ENCODE measurements around the gene FGR.
"Not testable (repeated sequence)": the region's sequence is repeated elsewhere in the genome, so short reads cannot be mapped to it uniquely, and the experiment has no call there.

Gene FGR

DNA sequence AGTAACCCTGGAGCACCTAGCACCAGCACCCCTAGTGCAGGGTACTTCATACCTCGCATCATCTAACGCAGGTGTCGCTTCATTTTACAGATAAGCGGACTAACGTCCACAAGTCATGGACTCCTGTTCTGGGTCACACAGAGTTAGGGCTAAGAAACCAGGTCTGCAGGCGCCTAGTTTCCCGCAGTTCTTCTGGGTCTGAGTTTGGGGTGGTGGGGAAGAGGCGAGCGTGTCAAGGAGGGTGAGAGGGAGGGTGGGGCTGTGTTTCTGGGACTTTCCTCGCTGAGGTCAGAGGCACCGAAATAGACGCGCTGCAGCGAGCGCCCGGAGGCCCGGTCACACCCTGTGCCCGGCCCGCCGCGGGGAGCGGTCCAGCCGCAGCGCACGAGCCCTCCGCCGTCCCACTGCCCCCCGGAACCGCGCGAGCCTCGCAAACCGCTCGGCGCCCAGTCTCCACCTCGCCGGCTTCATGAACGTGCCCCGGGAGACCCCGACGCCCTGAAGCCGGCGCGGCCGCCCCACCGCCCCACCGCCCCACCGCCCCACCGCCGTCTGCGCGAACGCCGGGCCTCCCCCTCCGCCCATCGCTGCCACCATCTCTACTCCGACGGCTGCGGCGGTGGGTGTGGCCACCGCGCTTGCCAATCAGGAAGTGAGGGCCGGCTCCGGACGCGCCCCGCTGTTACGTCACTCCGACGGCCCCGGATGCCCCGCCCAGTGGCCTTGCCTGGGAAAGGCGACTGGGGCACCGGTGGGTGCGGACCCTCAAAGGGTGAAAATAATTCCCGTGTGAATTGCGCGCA lies 24.7 kb upstream of the FGR start:
- DNase-seq, result peak; percentile 93

DNA sequence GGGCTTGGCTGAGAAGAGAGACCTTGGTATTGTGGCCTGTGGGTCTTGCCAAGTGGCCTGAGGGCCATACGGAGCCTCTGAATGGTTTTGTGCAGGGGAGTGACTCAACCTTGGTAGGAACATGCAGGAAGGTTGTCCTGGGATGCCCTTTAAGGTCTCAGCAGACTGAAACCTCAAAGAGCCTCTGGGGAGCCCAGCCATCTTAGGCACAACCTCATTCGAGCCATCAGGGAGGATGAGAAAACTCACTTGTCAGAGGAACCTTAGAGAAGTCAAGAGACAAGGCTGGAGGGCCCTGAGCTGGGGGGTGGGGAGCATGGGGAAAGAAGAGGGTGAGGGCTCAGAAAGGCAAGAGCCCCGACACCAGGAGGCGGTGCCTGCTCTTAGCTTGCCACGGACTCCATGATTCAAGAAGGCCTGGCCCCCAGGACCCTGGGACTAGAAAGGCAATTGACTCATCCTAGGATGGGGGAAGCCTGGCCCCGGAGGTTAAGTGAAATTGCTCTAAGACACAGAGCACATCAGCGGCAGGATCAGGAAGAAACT lies 24.0 kb upstream of the FGR start:
- peak; percentile 50 for DNase-seq

DNA sequence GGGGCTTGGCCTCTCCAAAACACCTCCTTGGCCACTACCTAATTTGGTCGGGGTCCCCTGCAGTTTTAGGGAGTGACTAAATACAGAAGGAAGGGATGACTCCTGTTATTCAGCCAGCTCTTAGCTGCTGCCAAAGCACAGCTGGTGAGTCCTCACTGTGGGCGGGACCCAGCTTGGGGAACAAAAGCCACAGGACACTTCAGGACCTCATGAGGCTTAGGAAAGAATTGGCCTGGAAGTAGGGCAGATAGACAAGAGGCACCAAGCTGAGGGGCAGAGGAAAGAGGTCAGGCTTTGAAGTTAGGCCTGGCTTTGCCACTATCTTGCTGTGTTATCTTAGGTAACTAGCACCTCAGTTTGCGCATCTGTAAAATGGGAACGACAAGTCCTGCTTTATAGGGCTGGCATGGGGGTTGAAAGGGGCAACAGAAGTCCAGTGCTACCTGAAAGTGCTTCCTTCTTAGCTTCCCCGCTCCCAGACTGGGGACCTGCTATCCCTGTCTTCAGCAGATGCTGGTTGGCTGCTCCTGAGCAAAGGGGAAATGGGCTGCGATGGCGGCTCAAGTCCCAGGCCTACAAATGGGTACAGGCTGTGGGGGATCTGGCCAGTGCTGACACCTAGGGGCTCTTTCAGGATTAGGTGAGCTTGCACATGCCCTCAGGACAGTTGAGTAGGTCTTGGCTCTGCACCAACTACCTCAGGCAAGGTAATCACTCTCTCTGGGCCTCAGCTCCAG lies 21.3 kb upstream of the FGR start:
- no peak for DNase-seq

DNA sequence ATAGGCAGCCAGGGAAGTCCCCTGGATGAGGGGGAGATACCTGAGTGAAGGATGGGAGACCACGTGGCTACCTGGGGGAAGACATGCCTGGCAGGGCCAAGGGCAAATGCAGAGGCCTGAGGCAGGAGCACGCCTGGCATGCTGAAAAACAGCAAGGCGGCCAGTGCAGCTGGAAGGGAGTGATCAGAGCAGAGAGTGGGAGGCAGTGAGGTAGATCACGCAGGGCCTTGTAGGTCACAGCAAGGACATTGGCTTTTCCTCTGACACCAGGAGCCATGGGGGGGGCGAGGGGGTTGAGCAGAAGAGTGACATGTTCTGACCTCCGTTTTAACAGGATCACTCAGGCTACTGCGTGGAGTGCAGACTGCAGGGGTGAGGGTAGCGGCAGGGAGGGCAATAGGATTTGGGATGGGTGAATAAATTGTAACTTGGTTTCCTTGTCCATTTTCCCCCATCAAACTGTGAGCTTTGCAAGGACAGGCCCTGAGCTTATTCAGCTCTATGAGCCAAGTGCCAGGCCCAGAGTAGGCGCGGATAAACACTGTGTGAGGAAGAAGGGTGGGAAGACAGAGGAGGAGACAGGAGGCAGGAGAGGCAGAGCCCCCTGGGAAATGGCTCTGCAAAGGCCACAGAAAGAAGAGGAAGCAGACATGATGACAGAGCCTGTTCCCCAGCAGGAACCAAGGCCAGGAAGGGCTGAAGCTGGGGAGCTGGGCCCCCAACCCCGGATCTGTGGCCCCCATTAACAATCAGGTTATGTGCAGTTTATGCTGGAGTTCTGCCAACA lies 20.4 kb upstream of the FGR start:
- no peak for DNase-seq

DNA sequence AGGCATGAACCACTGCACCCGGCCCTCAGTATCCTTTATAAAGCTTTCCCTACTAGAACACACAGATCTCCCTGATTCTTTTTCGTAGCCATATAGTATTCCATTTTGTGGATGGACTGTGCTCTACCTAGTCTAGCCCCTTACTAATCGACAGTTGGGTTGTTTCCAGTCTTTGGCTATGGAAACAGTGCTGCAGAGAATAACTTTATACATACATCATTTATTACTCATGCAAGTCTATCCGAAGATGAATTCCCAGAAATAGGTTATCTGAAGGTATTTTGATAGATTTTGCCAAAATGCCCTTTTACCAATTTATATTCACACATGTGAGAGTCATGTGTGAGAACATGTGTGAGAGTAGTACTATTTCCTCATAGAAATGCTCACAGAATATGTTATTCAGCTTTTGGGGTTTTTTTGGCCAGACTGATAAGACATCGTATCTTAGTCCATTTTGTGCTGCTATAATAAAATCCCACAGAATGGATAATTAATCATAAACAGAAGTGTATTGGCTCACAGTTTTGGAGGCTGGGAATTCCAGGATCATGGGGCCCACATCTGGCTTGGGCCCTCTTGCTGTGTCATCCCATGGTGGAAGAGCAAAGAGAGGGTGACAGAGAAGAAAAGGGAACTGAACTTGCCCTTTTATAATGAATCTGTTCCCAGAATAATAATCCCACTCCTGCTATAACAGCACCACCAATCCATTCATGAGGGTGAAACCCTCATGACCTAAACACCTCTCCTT lies 17.3 kb upstream of the FGR start:
- no peak for DNase-seq

DNA sequence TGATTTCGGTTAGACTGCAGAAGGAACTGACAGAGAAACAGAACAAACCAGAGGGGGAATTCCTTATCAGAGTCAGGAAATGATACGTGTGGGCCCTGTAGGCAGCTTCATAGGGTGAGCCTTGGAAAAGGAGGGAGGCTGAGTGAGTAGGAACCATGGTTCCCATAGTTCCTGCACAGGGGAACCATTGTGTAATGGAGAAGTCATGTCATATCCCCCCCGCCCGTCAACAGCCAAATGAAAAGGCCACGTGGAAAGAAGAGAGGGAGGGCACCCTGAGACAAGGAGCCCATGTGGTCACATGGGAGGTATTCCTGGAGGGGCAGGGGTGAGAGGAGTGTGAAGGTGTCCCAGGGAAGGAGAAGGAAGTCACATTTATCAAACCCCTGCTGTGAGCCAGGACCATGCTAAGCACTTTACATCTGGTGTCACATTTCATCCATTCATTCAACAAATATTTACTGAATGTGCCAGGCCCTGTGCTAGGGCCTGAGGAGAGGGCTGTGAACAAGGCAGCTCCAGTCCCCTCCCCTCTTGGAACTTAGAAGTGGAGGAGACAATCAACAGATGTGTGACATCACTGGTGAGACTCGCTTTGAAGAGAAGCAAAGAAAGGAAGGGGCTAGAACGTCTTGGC lies 15.7 kb upstream of the FGR start:
- DNase-seq, result no peak

DNA sequence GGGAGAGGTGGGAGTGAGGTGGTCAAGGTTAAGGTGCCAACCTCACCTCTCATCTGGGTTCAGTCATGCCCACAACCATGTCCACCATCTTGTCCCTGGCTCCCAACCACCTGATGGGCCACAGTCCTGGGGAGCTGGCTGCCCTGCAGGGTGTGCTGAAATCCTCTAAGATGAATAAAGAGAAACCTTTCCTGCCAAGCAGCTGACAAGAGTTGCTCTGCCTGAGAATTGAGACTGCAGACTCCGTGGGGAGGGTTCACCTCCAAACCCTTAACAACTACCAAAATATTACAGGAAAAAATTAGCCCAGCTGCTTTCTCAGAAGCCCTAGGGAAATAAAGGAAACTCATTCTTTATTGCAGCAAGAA lies 15.2 kb upstream of the FGR start:
- no peak for DNase-seq

DNA sequence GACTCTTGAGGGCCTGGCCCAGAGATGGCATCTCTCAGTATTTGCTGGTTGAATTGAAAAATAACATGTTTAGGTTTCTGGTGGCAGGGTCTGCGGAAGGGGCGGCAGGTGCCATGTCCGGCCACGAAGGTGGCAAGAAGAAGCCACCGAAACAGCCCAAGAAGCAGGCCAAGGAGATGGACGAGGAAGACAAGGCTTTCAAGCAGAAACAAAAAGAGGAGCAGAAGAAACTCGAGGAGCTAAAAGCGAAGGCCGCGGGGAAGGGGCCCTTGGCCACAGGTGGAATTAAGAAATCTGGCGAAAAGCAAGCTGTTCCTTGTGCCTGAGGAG lies 14.3 kb upstream of the FGR start:
- DNase-seq, result no peak

DNA sequence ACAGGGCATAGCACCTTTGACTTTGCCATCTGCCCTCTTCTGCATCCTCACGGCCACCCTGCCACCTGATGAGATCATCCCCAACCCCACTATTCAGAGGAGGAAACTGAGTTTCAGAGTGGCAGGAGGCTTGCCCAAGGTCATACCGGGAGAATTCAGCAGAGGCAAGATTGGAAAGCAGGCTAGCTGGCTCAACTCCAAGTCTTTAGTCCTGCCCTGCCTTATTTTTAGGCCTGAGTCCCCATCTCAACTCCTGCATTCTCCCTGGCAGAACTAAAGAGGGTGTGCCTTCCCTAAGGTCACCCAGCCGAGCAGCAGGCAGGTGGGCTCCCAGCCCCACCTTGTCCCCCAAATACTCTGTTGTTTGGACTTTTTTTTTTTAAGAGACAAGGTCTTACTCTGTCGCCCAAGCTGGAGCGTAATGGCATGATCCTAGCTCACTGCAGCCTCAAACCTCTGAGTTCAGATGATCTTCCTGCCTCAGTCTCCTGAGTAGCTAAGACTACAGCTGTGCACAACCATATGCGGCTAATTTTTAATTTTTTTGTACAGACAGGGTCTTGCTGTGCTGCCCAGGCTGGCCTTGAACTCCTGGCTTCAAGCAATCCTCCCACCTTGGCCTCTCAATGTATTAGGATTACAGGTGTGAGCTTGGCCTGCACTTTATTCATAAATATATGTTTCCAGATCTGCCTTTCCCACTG lies 13.8 kb upstream of the FGR start:
- no peak for DNase-seq

DNA sequence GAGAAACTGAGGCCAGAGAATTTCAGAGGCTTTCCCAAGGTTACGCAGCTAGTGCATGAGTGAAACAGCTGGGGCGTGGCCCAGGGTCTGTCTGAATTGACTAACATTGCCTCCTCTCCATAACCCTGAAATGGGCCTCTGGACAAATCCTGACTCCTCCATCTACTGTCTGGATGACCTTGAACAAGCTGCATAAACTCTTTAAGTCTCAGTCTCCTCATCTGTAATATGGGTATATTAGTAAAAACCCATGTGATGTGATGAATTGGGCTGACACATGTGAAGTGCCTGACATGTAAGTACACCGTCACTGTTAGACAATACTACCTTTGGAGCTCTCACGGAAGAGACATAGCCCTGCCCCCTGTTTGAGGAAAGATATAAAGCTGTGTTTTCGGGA lies 12.3 kb upstream of the FGR start:
- no peak for DNase-seq

DNA sequence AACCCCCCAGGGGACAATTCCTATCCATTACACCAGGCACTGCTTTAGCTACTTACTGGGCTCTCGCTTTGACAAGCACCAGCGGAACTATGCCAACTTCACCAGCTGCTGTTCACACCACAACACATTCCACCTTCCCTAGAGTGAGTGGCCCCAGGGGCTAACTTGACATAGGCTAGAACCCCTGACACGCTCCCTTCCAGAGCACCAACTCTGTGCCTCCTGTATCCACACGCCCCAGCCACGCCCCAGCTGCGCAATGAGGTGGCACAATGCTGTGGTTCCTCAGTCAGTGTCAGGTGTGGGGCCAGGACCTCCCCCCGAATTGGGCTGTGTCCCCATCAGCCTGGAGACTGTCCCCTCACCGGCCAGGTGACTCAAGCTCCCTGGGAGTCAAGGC lies 11.7 kb upstream of the FGR start:
- no peak for DNase-seq

DNA sequence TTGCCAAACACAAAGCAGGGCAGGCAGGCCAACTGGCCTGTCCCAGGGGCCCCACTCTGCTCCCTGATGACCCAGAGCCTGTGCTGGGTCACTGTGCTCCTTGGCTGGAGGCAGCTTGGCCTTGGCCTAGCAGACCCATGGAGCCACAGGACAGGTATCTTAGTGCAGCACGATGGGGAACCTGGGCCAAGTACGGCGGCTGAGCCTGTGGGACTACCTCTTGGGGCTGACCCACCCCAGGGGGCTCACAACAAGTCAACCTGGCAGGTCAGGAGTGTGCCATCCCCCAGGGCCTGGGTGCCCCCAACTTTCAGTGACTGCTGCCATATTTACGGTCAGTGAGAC lies 10.1 kb upstream of the FGR start:
- no peak for DNase-seq

DNA sequence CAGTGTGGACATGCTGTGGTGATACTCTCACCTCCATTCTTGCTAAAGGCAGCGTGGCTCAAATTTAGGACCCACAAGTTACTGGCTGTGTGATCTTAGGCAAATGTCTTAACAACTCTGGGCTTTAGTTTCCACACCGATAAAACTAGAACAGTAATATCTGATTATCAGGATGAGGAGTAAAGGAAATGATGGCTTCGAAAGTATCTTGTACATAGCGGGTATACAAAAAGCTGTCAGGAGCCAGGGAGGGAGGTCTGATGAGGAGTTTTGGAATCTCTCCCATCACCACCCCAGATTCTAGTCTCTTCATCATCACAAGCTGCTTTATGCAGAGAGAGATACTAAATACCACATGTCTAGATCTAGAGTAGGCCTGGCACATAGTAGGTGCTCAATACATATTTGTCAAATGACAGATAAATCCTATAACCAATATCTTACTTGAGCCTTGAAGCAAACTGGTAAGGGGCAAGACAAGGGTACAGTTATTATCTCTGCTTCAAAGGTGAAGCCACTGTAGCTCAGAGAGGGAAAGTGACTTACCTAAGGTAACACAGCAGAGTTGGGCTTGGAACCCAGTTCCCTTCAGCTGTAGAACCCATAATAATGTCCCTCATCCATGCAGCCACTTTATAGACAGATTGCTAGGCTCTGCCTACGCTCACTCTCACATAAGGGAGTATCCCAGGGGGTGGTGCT lies 9.5 kb upstream of the FGR start:
- no peak for DNase-seq

DNA sequence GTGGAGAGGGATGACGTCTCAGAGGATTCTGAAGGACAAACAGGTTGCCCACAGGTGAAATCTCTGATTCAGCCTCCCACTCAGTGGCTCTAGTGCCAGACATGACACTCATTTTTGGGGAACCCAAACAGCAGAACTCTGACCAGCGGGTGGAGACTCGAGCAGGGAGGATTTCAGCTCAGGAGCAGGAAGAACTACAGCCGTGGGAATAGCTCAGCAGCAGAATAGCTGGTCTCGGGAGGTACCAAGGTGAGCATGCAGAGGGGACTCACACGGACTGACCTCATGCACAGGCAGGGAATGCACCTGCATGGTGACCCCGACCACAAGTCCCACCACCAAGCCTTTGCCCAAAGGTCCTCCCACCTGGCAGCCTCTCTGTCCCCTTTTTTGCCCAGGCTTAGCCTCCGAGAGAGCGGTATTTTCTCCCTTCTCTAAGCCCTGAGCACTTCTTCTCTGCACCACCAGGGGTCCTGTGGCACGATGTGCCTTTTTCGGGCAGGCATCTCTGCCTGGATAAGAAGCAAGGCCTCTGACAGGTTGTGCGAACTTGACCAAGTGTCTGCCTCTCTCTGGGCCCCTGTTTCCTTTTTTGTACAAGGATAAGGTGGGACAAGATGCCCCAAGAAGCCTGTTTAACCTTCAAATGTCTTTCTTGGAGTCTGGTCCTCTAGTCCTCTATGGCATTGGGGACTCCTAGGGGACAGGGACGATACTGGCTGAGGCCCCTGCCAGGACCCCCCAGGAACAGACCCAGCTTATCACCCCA lies 8.8 kb upstream of the FGR start:
- DNase-seq, result peak; percentile 75

DNA sequence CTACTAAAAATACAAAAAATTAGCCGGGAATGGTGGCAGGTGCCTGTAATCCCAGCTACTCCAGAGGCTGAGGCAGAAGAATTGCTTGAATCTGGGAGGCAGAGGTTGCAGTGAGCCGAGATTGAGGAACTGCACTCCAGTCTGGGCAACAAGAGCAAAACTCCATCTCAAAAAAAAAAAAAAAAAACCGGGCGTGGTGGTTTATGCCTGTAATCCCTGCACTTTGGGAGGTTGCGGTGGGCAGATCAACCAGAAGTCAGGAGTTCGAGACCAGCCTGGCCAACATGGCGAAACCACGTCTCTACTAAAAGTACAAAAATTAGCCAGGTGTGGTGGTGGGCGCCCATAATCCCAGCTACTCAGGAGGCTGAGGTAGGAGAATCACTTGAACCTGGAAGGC lies 5.5 kb upstream of the FGR start:
- DNase-seq, result not testable (repeated sequence)

DNA sequence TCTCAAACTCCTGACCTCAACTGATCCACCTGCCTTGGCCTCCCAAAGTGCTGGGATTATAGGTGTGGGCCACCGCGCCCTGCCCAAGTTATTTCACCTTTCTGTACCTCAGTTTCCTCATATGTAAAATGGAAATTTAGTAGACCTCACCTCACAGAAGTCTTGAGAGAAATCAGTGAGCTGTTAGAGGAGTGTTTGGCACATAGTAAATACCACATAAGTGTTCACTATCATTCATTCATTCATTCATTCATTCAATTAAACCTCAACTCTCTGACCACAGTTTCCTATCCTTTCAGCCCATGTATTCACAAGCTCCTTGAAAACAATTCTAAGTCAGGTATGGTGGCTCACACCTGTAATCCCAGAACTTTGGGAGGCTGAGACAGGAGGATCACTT lies 3.8 kb upstream of the FGR start:
- DNase-seq, result no peak

DNA sequence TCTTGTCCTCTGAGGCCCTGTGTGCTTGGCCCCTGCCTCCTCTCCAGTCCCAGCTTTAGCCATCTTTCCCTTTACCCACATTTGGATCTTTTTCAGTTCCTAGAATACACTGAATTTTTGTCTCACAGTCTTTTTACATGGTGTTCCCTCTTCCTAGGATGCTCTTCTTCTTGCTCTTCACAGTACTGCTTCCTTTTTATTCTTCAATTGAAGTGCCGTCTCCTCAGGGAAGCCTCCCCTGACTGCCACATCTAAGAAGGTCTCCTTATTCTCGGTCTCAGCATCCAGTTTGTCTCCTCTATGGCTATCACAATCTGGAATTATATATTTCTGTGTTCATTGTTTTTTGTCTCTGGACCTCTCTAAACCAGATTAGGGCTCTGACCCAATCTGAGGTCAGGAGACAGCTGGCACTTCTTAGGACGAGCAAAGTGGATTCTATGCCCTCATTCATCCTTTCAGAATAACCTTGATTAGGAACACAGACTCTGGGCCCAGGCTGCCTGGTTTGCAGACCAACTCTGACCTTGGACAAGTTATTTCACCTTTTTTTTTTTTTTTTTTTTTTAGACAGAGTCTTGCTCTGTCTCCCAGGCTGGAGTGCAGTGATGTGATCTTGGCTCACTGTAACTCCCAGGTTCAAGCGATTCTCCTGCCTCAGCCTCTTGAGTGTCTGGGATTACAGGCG lies 3.2 kb upstream of the FGR start:
- DNase-seq, result no peak

DNA sequence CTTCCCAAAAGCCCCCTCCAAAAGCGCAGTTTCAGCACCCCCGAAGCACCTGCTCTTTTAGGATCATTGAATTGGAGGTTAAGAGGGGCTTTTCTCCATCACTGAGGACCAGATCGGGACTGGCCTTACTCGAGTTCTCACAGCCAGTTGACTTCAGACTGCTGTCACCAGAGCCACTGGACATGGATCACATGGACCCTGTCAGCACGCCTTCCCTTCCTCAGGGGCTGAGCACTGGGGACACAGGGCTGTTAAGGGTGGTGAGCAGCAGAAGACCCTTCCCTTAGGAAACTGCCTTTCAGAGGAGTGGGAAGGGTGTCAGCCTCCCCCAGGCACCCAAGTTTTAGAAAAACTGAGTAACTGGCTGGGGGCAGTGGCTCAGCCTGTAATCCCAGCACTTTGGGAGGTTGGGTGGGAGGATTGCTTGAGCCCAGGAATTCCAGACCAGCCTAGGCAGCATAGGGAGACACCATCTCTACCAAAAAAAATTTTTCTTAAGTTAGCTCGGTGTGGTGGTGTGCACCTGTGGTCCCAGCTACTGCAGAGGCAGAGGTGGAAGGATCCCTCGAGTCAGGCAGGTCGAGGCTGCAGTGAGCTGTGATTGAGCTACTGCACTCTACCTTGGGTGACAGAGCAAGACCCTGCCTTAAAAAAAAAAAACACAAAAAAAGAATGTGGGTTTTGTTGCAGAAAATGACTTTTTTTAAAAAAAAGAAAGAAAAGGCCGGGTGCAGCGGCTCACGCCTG lies 584 bp upstream of the FGR start:
- no peak for DNase-seq
